ENCODE data around the gene ABR.

ABR gene

DNA sequence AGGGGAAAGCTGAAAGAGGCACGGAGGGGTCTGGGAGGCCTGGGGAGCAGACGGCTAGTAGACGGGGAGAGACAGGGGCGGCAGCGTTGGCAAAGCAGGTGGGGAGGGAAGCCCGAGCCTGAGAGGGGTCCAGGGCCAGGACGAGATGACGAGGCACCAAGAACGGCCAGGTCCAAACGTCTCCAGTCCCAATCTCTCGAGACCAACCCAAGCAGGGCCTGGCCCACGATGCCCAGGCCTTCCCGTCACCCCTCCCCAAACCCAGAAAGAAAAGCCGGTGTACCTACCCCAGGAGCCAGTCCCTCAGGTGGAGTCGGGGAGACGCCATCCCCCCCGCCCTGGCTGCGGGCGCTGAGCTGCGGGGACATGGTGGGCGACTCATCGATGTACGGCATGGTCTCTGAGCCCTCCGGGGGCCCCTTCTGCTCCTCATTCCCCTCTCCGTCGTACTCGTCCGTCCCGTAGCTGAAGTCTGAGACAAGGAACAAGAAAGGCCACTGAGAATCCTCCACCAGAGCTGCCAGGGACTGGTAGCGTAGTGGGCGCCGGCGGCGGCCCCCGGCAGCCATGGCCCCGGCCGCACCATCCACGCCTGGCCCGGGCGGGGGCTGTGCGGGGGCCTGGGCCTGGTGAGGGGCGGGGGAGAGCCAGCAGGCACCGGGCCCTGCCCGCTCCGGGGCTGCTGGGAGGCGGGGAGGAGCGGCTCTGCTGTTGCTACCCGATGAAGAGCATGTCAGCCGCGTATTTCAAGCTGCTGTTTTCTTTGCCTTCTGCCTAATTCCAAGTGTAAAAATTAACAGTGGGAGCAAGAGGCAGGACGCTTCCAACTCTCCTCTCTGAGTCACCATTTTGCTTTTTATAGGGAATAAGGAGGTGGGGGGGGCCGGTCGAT lies 54.6 kb downstream of the ABR start:
- TF ChIP-seq EZH2 (IDR thresholded peaks at IDR 0.05; ENCODE audit: borderline replicate concordance, low read depth, low read length, severe bottlenecking) = no peak
- TF ChIP-seq, protein P1, sequence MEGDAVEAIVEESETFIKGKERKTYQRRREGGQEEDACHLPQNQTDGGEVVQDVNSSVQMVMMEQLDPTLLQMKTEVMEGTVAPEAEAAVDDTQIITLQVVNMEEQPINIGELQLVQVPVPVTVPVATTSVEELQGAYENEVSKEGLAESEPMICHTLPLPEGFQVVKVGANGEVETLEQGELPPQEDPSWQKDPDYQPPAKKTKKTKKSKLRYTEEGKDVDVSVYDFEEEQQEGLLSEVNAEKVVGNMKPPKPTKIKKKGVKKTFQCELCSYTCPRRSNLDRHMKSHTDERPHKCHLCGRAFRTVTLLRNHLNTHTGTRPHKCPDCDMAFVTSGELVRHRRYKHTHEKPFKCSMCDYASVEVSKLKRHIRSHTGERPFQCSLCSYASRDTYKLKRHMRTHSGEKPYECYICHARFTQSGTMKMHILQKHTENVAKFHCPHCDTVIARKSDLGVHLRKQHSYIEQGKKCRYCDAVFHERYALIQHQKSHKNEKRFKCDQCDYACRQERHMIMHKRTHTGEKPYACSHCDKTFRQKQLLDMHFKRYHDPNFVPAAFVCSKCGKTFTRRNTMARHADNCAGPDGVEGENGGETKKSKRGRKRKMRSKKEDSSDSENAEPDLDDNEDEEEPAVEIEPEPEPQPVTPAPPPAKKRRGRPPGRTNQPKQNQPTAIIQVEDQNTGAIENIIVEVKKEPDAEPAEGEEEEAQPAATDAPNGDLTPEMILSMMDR (IDR thresholded peaks at IDR 0.05; ENCODE audit: borderline replicate concordance, extremely low read depth, low read length, poor library complexity, severe bottlenecking) = no peak
- no peak for ATAC-seq (ENCODE audit: insufficient read depth, low read depth)
- Histone ChIP-seq H4K20me1 (ENCODE audit: insufficient read depth, low read length) (peaks cover 6% of the 10 kb centered on the region; the same call in 1 of the 2 replicates), H3K27me3 (ENCODE audit: insufficient read depth, low read length, poor library complexity) (peaks cover 15% of the 10 kb centered on the region), H2AFZ (ENCODE audit: low read depth, low read length) (no peak overlapping the region), H3K36me3 (ENCODE audit: insufficient read depth, low read length) (no peaks in the 10 kb centered on the region), H3K9me3 (ENCODE audit: insufficient read depth, low read length, severe bottlenecking) (no peaks in the 10 kb centered on the region), H3K4me3 (ENCODE audit: low read depth in 1 of 2, low read length in 2 of 2) (no peak overlapping the region), H3K27ac (ENCODE audit: low read length) (no peak overlapping the region), H3K4me1 (ENCODE audit: insufficient read depth, low read length) (peaks cover 7% of the 10 kb centered on the region), H3K9ac (ENCODE audit: low read depth, low read length) (no peak overlapping the region), H3K4me2 (ENCODE audit: insufficient read depth, low read length) (no peak overlapping the region), H3K79me2 (ENCODE audit: insufficient read depth, low read length) (no peaks in the 10 kb centered on the region)
- no peak for DNase-seq

DNA sequence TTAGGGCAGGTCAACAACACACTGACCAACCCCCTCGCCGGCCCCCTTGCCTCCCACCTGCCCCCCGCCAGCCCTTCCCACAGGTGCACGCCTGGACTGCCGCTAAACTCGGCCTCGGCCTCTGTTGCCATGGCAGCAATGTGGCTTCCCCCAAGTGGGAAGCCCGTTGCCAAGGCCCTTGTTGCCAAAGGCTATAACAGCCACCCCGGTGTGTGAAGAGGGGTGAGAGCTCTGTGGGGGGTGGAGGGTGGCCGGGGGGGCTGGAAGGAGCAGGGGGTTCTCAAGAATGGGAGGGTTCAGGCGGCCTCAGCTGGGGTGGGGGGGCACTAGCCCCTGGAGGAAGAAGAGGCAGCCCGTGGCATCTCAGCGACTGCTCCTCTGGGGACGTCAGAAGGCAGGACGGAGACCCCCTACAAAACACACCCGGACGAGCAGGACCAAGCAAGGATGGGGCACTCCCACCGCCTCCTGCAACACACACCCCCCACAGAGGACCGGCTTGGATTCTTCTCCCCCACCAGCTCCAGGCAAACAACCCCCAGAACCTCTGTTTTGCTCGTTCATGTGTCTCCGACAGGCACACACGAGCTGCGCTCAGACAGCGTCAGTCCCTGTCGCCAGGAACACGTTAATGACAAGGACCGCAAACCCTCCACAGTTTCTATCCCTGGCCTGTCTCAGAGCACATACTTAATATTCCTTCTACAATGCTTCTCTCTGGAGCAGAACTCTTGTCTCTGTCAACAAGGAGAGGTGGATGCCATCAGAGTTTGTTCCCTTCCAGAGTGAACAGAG lies 55.7 kb downstream of the ABR start:
- no peak overlapping the region for H3K4me3 ChIP-seq (ENCODE audit: low read depth in 1 of 2, low read length in 2 of 2)
- DNase-seq = no peak
- no peaks in the 10 kb centered on the region for H3K79me2 ChIP-seq (ENCODE audit: insufficient read depth, low read length)
- H3K9me3 ChIP-seq (ENCODE audit: insufficient read depth, low read length, severe bottlenecking) = no peaks in the 10 kb centered on the region
- no peak overlapping the region for H2AFZ ChIP-seq (ENCODE audit: low read depth, low read length)
- no peak overlapping the region for H3K27ac ChIP-seq (ENCODE audit: low read length)
- TF ChIP-seq, protein P1 (IDR thresholded peaks at IDR 0.05; ENCODE audit: borderline replicate concordance, extremely low read depth, low read length, poor library complexity, severe bottlenecking) = no peak
- no peak for TF ChIP-seq EZH2 (IDR thresholded peaks at IDR 0.05; ENCODE audit: borderline replicate concordance, low read depth, low read length, severe bottlenecking)
- H3K36me3 ChIP-seq (ENCODE audit: insufficient read depth, low read length) = no peaks in the 10 kb centered on the region
- no peak overlapping the region for H3K4me2 ChIP-seq (ENCODE audit: insufficient read depth, low read length)
- H4K20me1 ChIP-seq (ENCODE audit: insufficient read depth, low read length) = peaks cover 6% of the 10 kb centered on the region; the same call in 1 of the 2 replicates
- H3K27me3 ChIP-seq (ENCODE audit: insufficient read depth, low read length, poor library complexity) = peaks cover 15% of the 10 kb centered on the region
- no peak for ATAC-seq (ENCODE audit: insufficient read depth, low read depth)
- H3K4me1 ChIP-seq (ENCODE audit: insufficient read depth, low read length) = peaks cover 7% of the 10 kb centered on the region
- H3K9ac ChIP-seq (ENCODE audit: low read depth, low read length) = no peak overlapping the region

DNA sequence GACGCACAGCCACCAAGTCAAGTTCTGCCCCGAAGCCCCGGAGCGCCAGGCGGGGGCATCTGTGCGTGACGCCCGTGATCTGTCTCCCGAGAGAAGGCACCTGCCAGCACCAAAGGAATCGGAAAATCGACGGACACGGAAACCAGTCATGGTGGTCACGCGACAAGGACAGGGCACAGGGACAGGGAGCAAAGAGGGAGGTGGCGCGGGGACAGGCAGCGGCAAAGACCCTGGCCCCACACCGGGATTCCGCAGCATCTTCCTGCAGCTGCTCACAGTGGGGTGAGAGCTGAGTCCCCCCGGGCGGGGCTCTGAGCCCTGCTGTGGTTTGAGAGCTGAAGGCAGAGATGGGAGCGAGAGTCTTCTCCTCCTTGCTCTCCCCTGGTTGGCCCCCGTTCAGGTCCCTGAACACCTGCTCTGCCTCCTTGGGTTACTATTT lies 56.4 kb downstream of the ABR start:
- H3K9ac ChIP-seq (ENCODE audit: low read depth, low read length) = no peak overlapping the region
- peaks cover 15% of the 10 kb centered on the region for H3K27me3 ChIP-seq (ENCODE audit: insufficient read depth, low read length, poor library complexity)
- peaks cover 6% of the 10 kb centered on the region; the same call in 1 of the 2 replicates for H4K20me1 ChIP-seq (ENCODE audit: insufficient read depth, low read length)
- TF ChIP-seq EZH2 (IDR thresholded peaks at IDR 0.05; ENCODE audit: borderline replicate concordance, low read depth, low read length, severe bottlenecking) = no peak
- TF ChIP-seq, protein P1 (IDR thresholded peaks at IDR 0.05; ENCODE audit: borderline replicate concordance, extremely low read depth, low read length, poor library complexity, severe bottlenecking) = no peak
- H3K79me2 ChIP-seq (ENCODE audit: insufficient read depth, low read length) = no peaks in the 10 kb centered on the region
- H3K4me2 ChIP-seq (ENCODE audit: insufficient read depth, low read length) = peak overlapping the region; percentile 48
- no peak overlapping the region for H3K4me3 ChIP-seq (ENCODE audit: low read depth in 1 of 2, low read length in 2 of 2)
- H3K9me3 ChIP-seq (ENCODE audit: insufficient read depth, low read length, severe bottlenecking) = no peaks in the 10 kb centered on the region
- ATAC-seq (ENCODE audit: insufficient read depth, low read depth) (peak; percentile 33; the same call in 1 of the 3 replicates), DNase-seq (no peak)
- H2AFZ ChIP-seq (ENCODE audit: low read depth, low read length) = peak overlapping the region; percentile 24; the same call in 1 of the 2 replicates
- peaks cover 7% of the 10 kb centered on the region for H3K4me1 ChIP-seq (ENCODE audit: insufficient read depth, low read length)
- no peaks in the 10 kb centered on the region for H3K36me3 ChIP-seq (ENCODE audit: insufficient read depth, low read length)
- H3K27ac ChIP-seq (ENCODE audit: low read length) = no peak overlapping the region

Data from DND-41 (cell line).